ENCODE measurements around the gene WDR86.
A peak's percentile ranks its signal among the peaks of the same experiment; 100 is the strongest.

WDR86 gene

GRCh38 chr7:151345576-151346469 lies 64.0 kb downstream of the WDR86 start:
- DNase-seq: no peak

- DNase-seq: no peak
Measured at GRCh38 chr7:151343516-151343915, 66.3 kb downstream of the WDR86 start.

GRCh38 chr7:151342811-151343210 lies 67.0 kb downstream of the WDR86 start:
- no peak for DNase-seq

- no peak for DNase-seq
Measured at GRCh38 chr7:151342102-151342646, 67.7 kb downstream of the WDR86 start.

GRCh38 chr7:151341357-151342101 lies 68.3 kb downstream of the WDR86 start, which contains the start of gene NUB1:
Gene NUB1 (plus strand): TSS chr7:151341812. CDS start chr7:151345350, 3,538 bp downstream.
- peak; percentile 86 for DNase-seq

- no peak for DNase-seq
Measured at GRCh38 chr7:151340794-151341356, 69.0 kb downstream of the WDR86 start.

GRCh38 chr7:151339651-151340382 lies 70.0 kb downstream of the WDR86 start:
- DNase-seq: no peak

GRCh38 chr7:151338809-151339208 lies 71.0 kb downstream of the WDR86 start:
- no peak for DNase-seq

- no peak for DNase-seq
Measured at GRCh38 chr7:151337346-151337745, 72.5 kb downstream of the WDR86 start.

- no peak for DNase-seq
Measured at GRCh38 chr7:151336027-151336708, 73.7 kb downstream of the WDR86 start.

- DNase-seq: no peak
Measured at GRCh38 chr7:151334628-151335027, 75.2 kb downstream of the WDR86 start.
